ENCODE results near the gene PGBD5.
"Not testable (repeated sequence)": the region's sequence is repeated elsewhere in the genome, so short reads cannot be mapped to it uniquely, and the experiment has no call there.

The PGBD5 gene

DNA sequence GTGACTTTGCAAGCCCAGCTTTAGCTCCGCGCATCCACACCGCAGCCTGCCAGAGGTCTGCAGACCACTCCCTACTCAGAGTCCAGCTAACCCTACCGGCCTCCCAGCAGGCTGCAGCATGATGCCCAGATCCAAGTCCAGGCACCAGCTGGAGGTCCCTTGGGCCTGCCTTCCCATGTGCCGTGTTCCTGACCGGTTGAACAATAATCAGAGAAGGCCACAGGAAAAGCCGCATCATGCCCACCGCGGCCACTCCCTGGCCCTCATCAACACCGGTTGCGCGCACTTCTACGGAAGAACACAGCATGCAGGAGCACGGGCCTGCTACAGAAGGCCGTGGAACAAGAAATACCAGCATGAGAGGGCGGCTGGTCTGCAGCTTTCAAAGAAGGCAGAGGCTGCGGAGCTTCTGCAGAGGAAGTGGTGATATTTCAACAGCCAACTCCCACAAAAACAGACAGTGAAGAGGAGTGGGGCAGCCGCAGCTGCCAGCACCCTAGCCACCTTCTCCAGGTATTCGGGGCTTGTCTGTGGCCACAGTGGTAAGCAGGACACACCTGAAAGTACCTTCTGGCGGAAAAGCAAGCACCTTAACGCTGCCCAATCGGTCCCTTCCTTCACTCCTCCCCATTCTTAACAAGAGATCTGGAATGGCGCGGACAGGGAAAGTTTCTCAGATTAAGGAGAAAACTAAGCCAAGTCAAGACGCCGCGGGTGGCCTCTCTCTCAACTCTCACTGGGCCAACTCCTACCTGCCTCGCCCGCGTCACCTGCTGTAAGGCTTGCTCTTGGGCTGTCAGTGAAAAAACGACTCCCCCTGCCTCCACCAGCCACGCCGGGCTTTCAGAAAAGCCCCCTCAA is 1.5 kb downstream of the PGBD5 start:
- no peak for DNase-seq
- no peak for ATAC-seq

DNA sequence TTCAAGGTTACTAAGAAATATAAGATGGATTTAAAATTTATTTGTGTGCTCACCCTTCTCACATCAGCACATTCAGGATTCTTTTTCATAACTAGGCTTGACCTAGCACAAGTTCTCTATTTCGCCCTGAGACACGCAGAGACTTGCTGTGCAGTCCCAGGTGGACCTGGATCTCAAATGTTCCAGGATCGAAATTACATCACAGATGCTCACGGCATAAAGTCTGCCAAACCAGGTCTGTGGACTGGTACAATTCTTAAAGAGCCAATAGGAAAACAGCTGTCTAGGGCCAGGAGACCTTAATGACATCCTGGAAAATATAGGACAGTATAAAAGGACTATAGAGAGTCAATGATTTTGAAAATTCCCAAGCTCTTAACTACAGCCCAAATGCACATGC is 2.2 kb downstream of the PGBD5 start:
- DNase-seq (no peak), ATAC-seq (no peak)

DNA sequence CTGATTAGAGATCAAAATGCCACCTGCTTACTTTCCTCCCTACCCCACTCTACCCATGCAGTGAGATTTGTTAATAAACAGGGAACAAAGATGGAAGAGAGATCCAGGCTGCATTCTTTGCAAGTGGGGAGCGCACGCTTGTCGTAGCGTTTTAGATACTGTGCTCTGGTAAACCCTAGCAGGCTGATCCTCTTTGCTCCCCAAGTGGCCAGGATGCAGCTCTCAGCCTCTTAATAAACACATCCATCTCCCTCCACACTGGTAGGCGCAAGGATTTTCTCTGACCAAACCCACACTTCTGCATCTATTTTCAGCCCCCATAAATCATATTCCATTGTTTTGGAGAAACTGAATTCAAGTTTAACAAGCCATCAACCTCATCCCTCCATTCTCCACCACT is 2.9 kb downstream of the PGBD5 start:
- DNase-seq = no peak
- ATAC-seq = no peak

DNA sequence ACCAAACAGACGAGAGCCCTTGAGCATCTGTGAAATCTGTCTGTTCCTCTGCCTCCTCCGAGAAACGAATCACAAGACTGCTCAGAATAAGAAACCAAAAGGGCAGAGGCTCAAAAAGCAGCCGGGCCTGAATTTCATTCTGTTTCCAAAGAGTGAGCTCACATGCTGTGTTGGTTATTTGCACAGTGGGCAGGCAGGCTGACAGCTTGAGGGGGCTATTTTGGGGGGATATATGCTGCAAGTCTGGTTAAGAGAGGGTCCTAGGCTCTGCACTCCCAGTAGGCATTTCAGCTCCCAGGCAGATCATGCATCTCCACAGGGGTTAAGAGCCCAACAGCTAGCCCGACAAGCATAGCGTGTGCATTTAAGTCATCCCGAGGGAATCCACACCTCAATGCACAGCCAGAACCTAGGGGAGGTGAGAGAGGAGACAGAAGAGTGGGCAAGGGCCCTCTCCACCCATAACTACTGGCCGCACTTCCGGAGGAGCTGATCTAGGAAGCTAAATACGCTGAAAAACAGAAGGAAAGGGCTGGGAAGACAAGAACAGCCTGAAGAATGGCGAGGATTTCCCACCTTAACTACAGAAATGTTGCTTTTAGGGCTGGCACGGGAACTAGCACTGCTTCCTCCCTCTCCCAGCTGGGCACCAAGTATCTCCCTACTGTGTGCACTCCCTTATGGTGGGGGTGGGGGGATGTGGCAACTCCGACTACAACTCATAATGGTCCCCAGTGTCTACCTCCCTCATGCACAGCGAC is 3.7 kb downstream of the PGBD5 start:
- DNase-seq (no peak), ATAC-seq (no peak)

DNA sequence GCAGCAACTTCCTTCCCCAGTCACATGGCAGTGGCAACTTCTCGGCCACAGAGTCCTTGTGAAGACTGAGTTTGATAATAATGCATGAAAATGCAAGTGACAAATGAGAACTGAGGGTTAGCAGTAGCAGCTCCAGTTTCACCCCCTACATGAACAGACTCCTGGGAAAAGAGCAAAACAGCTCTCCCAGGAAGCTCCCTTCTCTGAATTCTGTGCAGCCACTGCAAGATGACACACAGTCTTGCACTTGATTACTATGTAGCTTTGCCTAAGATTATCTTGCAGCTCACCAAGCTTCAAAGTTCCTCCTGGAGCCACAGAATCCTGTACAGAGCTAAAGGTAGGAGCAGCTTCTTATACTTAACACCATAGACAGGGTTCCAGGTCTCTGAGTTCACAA is 4.7 kb downstream of the PGBD5 start:
- ATAC-seq = no peak
- no peak for DNase-seq

DNA sequence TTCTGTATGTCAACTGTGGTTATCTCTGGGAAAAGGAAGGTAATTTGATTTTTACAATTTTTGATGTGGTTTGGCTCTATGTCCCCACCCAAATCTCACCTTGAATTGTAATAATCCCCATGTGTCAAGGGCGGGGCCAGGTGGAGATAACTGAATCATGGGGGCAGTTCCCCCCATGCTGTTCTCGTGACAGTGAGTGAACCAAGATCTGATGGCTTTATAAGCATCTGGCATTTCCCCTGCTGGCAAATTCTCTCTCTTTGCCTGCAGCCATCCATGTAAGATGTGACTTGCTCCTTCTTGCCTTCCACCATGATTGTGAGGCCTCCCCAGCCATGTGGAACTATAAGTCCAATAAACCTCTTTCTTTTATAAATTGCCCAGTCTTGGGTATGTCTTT is 5.8 kb downstream of the PGBD5 start:
- not testable (repeated sequence) for DNase-seq, ATAC-seq

DNA sequence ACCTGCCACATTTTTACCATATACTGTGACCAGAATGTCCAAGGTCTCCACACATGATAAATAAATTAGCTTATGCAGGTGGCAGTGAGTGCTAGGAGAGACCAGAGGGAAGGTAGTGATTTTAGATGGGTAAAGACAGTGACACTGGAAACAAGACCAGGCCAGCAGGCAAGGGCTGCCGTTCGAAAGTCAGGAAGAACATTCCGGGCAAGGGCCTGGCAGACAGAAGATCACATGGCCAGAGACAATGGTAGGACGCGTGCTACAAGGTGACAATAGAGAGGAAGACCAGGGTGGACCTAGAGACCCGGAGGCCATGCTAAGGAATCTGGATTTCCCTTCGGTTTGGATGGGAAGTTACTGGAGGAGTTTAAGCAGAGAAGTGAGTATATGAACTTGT is 9.7 kb downstream of the PGBD5 start:
- DNase-seq (no peak), ATAC-seq (no peak)

DNA sequence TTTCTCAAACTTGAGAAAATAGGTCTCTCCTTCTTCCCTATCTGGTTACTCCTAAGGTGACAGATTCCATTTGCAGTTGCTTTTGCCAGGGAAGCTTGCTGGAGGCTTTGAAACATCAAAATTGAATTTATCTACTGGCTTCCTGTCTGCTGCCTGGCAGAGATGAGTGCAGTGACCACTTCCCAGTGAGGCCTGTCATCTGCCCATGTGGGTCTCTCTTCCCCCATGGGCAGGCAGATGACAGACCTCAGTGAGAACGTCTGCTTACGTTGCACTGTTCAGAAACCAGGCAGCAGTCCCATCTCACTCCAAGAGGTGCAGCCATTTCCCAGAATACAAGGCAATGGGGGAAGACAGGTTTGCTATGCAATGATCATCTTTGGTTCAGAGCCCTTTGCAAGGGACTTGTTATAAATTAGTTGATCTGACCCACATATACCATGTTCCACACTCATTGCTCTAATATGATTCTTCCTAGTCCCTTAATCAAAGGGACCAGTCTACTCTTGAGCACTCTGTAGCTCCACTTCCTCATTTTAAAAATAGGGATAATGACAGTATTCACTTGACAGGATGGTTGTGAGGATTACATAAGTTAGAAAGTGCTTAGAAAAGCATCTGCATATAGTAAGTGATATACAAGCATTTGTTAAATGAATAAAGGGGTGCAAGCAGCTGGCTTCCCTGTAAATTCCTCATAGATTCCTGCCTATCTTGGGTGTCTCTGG is 10.6 kb downstream of the PGBD5 start:
- ATAC-seq (no peak), DNase-seq (no peak)

DNA sequence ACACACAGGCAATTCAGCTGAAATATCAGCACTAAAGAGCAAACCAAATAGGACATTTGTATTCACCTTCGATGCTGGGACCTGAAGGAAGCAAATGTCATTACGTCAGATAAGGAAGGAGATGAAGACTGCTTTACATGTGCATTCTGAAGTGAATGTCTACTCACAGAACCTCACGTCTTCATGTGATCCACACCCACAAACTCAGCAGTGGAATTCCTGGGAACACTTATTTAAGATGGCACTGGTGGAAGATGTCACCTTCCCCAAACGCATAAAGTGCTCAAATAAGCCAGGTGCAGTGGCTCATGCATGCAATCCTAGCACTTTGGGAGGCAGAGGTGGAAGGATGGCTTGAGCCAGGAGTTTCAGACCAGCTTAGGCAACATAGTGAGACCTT is 11.4 kb downstream of the PGBD5 start:
- ATAC-seq (no peak), DNase-seq (no peak)

DNA sequence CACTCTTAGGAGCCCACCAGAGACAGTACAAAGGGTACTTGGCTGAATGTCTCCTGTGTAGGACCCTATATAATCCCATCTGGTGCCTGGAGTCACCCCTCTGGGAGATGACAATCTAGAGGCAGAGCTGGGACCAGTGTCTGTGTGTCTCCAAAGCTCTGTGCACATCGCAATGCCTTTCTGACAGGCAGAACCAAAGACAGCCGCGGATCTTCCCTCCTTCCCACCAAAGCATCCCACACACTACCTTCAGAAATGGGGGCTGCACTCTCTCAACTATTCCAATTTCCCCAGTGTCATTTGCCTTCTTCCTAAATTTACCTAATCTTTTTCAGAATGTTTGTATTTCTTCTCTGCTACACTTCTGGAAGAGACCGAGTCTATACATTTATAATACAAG is 12.0 kb downstream of the PGBD5 start:
- ATAC-seq (no peak), DNase-seq (no peak)

DNA sequence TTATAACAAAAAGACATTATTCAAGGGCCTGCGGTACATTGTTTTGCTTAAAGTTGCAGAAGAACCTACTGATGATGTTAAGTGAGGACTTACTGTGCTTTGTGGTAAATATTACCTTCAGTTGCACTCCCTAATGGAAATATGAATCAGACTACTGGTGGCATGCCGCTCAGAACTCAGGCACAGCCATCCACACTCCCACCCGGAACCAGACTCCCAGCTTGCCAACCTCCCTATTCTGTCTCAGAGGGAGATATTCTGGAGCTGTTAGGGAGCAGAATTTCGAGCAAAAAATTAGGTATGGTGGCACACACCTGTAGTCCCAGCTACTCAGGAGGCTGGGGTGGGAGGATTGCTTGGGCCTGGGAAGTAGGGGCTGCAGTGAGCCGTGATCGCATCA is 13.1 kb downstream of the PGBD5 start:
- ATAC-seq (no peak), DNase-seq (no peak)

DNA sequence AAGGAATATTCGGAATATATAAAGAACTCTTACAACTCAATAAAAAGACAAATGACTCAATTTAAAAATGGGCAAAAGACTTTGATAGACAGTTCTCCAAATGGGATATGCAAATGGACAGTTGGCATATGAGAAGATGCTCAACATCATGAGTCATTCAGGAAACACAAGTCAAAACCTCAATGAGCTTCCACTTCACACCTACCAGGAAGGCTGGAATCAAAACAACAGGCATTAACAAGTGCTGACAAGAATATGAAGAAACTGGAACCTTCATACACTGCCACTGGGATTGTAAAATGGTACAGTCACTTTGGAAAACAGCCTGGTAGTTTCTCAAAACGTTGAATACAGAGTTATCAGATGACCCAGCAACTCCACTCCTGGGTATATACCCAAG is 17.2 kb downstream of the PGBD5 start:
- ATAC-seq = no peak

DNA sequence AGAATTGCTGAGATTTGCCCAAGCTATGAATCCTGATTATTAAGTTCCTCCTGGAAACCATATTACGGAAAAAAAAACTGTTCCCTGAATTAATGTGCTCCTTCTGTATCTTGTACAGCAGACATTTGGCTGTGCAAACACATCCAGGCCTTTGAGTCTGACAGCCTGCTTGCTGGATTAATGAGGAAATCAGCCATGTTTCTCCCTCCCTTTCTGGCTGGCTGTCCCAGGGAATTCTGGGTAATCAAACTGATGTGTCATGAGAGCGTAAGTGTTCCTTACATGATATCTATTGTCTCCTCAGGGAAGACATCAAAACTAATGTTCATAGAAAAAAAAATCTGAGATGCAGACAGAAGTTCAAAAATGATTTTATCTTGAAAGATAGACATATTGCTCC is 18.8 kb downstream of the PGBD5 start:
- ATAC-seq (no peak), DNase-seq (no peak)

More for the DNA sequence above, 17.2 kb downstream of the PGBD5 start:
- DNase-seq = no peak

DNA sequence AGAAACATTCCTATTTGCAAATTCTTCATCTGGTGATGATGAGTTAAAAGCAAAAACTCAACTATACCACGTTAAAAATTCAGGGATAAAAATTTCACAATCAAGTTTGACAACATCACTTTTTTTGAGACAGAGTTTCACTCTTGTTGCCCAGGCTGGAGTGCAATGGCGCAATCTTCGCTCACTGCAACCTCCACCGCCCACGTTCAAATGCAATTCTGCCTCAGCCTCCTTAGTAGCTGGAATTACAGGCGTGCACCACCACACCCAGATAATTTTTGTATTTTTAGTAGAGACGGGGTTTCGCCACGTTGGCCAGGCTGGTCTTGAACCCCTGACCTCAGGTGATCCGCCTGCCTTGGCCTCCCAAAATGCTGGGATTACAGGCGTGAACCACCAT is 19.4 kb downstream of the PGBD5 start:
- not testable (repeated sequence) for ATAC-seq, DNase-seq

DNA sequence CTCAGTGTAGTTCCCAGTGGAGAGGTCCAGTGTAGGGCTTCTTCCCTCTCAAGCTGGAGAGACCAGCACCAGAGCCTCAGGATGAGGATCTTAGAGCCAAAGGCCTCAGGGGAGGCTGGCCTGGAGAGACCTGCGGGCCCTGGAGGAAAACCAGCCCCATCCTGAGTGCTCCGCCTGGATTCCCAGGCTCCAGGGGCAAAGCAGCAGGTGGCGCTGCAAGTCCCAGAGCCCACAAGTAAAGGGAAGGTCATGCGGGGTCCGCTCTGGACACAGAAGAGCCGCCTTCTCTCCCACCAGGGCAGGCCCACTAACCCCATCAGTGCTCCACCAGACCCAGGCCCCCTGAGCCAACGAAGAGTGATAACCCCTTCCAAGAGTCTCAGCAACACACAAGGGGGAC is 22.7 kb downstream of the PGBD5 start:
- no peak for DNase-seq
- no peak for ATAC-seq

DNA sequence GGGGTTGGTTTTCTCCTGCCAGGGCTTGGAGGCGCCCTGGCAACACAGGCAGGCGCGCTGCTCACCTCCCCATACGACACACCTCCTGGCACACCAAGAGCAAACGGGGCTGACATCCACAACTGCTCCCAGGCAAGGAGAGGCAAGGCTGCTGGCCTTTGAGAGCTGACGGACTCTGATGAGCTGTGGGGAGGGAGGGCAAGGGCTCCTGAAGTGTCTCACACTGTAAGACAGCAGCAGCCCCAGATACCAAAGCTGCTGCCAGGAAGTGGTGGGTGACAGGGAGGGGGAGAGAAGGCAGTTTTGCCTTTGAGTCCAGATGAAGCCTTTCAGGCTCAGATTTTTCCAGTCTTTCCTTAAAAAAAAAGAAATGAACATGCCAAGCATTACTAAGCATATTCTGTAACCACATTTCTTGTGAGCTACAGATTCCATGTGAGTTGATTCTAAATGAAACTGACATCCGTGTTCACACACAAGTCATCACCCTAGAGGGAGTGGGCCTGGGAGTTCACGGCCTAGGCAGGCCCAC is 24.3 kb downstream of the PGBD5 start:
- no peak for ATAC-seq

DNA sequence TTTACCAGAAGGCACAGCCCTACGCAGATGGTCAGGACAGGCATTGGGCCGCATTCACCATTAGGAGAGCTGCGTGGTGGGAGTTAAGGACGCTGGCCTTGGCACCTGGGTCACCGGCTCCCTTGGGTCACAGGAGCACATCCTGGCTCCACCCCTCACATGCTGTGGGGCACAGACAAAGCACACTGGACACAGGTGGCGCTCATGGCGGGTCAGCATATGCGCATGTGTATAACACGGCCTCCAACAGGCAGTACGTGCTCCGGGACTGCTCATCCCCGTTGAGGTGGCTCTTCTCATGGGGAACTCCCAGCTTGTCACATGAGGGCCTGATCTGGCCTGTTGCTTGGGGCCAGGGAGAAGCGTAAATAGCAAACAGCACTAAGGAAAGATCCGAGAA is 25.0 kb downstream of the PGBD5 start:
- ATAC-seq (no peak), DNase-seq (no peak)

More for the DNA sequence above, 24.3 kb downstream of the PGBD5 start:
- no peak for DNase-seq

DNA sequence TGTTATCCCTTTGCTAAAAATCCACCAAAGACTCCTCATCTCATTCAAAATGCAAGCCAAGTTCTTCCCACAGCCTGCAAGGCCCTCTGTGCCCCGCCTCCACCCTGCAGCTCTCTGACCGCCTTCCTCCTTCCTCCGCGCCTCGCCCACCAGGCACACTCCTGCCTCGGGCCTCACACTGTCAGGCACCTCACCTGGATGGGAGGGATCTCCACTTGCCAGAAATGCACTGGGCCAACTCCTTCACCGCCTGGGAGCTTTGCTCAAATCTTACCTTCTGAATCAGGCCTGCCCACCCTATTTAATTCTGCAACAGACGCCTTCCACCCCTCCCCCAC is 26.2 kb downstream of the PGBD5 start:
- no peak for ATAC-seq
- no peak for DNase-seq

DNA sequence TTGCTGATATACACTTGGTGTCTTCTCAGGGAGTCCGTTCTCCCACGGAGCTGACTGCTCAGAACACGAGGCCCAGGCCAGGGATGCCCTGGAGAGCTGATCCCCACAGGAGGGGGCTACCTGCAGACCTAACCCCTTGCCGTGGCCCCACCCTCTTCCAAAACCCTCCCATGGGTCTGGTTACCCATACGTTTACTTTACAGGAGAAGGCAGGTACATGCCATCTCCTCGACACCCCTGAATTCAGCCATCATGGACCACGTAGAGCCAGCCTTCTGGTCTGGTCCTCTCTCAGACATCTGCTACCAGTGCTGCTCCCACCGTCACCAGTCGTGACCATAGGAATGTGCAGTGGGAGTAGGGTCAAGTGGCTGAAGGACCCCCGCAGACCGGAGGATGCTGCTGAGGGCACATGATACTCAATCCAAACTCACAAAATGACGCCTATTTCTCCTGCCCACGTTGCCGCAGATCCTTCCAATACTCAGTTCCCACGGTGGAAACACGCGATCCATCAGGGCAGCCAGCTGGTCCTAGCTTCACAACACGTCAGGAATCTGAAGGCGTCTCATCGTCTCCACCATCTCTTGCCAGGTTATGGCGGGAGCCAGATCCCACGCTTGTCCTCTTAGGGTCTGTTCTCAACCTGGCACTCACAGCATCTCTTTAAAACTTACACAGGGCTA is 26.7 kb downstream of the PGBD5 start:
- no peak for ATAC-seq
- DNase-seq = no peak

DNA sequence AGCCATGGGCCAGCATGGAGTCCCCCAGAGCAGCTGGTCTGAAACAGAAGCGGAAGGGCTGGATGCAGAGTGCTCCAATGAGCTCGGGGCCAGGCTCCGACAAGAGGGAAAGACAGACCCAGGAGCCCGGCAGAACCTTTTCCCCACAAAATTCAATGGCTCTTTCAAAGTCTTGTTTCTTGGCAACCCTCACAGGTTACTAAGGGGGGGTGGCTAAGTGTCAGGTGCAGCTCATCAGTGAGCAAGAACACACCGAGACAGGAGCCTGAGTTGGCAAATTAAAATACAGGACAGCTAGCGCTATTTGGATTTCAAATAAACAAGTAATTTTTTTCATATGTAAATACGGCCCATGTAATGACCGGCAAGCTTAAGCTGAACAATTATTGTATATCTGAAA is 27.3 kb downstream of the PGBD5 start:
- DNase-seq (no peak), ATAC-seq (no peak)

DNA sequence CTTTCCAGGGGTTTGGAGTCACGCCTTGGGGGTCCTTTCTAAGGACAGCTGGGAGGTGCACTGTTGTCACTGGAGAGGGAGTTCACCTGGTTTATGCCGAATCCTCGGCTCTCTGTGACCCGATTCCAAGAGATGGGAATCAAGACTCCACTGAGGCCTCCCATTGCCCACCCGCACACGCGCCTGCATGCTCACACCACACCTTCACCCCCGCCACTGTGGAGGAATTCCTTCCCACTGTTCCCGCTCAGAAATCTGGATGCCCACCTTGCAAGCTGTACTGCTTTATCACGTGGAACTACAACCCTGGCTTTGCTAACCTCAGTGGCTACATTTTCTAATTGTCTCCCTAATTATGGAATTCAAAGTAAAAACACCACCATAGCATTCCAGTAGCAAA is 29.2 kb downstream of the PGBD5 start:
- ATAC-seq (no peak), DNase-seq (no peak)

DNA sequence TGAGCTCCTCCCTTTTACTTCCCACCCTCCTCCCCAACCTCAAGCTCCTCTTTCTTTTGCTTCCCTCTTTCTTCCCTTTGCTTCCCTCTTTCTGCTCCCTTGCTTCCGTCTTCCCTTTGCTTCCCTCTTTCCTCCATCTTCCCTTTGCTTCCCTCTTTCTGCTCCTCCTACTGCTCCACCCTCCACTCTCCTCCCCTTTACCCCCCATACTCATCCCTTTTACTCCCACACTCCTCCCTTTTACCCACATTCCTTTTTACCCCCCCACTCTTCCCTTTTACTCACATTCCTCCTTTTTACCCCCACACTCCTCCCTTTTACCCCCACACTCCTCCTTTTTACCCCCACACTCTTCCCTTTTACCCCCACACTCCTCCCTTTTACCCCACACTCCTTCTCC is 30.2 kb downstream of the PGBD5 start:
- no peak for DNase-seq
- no peak for ATAC-seq
